ENCODE data around the gene CERS5. TPM values are rescaled to one million over a fixed set of nuclear protein-coding genes. Genes with fewer than 3 reads are reported as not detected.

The CERS5 gene
- total and polyA plus RNA-seq, 10 of the 15 experiments (the other 5 are each of a cell fraction or from before 2014, with no cell fraction given): 6.8 to 50.1 (median 31.8) TPM

- ChIA-PET SMC1A (ENCODE audit: uncharacterized antibody, unreplicated experiment) (interaction anchor here (0.5 to 1.8 kb wide), 4 partner anchors 18 to 512 kb away, joined by 3 to 9 read pairs (median 4); partner anchors contain the start of gene LARP4), POLR2A (no interaction called here), CTCF (interaction anchor here (0.8 to 13.0 kb wide), 6 partner anchors 11 to 61 kb away, joined by 3 to 257 read pairs (median 6); partner anchors contain the start of genes CERS5 and SMARCD1), RAD21 (ENCODE audit: unreplicated experiment) (interaction anchor here (1.5 kb wide), 1 partner anchor 207 kb away, joined by 3 read pairs; no protein-coding TSS in a partner anchor)
- Histone ChIP-seq H4K20me1 (ENCODE audit: control insufficient read depth, insufficient read depth) (no peaks in the 10 kb centered on the region), H3K4me1 (ENCODE audit: control insufficient read depth, insufficient read depth, low read length) (peaks cover 18% of the 10 kb centered on the region), H3K79me2 (ENCODE audit: control insufficient read depth, insufficient read depth, low read length) (peaks cover 7% of the 10 kb centered on the region), H3K36me3 (ENCODE audit: control insufficient read depth in 2 of 2, insufficient read depth in 2 of 2, low read length in 1 of 2) (no peaks in the 10 kb centered on the region), H3K27me3 (replicated peaks in 1 of 2; ENCODE audit: control insufficient read depth in 2 of 2, insufficient read depth in 2 of 2, low read length in 1 of 2) (no peaks in the 10 kb centered on the region), H3K27ac (ENCODE audit: control insufficient read depth, insufficient read depth) (no peak overlapping the region), H3K9ac (ENCODE audit: control insufficient read depth, insufficient read depth, low read length) (no peak overlapping the region), H2AFZ (ENCODE audit: control insufficient read depth, low read depth, low read length) (no peak overlapping the region), H3K4me3 (no peak overlapping the region), H3K4me2 (ENCODE audit: control insufficient read depth, insufficient read depth) (no peak overlapping the region), H3K9me3 (replicated peaks; ENCODE audit: control insufficient read depth, insufficient read depth, low read length) (no peaks in the 10 kb centered on the region)
- no peak for FAIRE-seq
- intact Hi-C loops (cut with micrococcal nuclease; ENCODE audit: unreplicated experiment): no loop called here
- TF ChIP-seq ETV6 (conservative IDR thresholded peaks at IDR 0.05 in 1 of 2, IDR thresholded peaks at IDR 0.05 in 1 of 2; ENCODE audit: borderline replicate concordance in 1 of 2, low read depth in 1 of 2) (no peak), CHD1 (IDR thresholded peaks at IDR 0.05; ENCODE audit: low read depth, low read length) (no peak), ATF2 (IDR thresholded peaks at IDR 0.05; ENCODE audit: low read length) (no peak), PML (IDR thresholded peaks at IDR 0.05; ENCODE audit: low read length) (no peak), ZNF24 (IDR thresholded peaks at IDR 0.05) (no peak), FOXM1 (IDR thresholded peaks at IDR 0.05; ENCODE audit: low read depth, low read length) (no peak), IRF5 (IDR thresholded peaks at IDR 0.05; ENCODE audit: borderline replicate concordance) (no peak), CUX1 (IDR thresholded peaks at IDR 0.05; ENCODE audit: insufficient replicate concordance, low read depth, low read length) (no peak), ZBED1 (IDR thresholded peaks at IDR 0.05; ENCODE audit: borderline replicate concordance) (no peak)
- in situ Hi-C loops (cut with MboI): no loop called here
- DNase-seq (ENCODE audit: low read depth, low spot score): no peak
- 90% methylated on average over 17 of the region's 17 CpGs for WGBS (ENCODE audit: insufficient coverage, insufficient replicate concordance, low lambda C conversion rate, missing lambda C conversion rate)
- no TSS peak for BruUV-seq (replicated peaks)
- no peak for ATAC-seq
These were observed 59.5 kb downstream of the CERS5 start for GRCh38 chr12:50107416-50108268.
